GM12878 (cell line): Measurements from ENCODE around the gene GNG3. TPM values are rescaled to one million over a fixed set of nuclear protein-coding genes. Genes with fewer than 3 reads are reported as not detected.

Source experiments
- ATAC-seq: fragments of 200-7000 bp; cut with Tn5 transposase; 3 replicates; pipeline ENCODE4 v1.9.1; 2020; ENCODE audit warnings: mild to moderate bottlenecking, moderate library complexity
- BruUV-seq: library from RNA; stranded (reverse); fragments of 400-500 nt; replicated peaks from 2 replicates; lab custom pipeline; 2021; lab: Mats Ljungman, UMichigan
- CTCF ChIA-PET: fragments of 300-600 bp; sonication (Branson Sonifier 250); formaldehyde crosslinking; extraction: SDS; loops from one replicate; lab custom pipeline; 2021; ENCODE audit warnings: inconsistent platforms; lab: Yijun Ruan, JAX
- POLR2A ChIA-PET: fragments of 350-600 bp; formaldehyde crosslinking; extraction: SDS; loops from one replicate; lab custom pipeline; 2021; ENCODE audit warnings: inconsistent platforms; lab: Charles Lee
- RAD21 ChIA-PET: fragments of 300-600 bp; sonication (Branson Sonifier 250); formaldehyde crosslinking; loops from one replicate; lab custom pipeline; 2023; ENCODE audit warnings: antibody characterized with exemption; ENCODE audit not compliant: unreplicated experiment; lab: Charles Lee
- SMC1A ChIA-PET: fragments of 300-600 bp; sonication (Branson Sonifier 250); formaldehyde crosslinking; loops from one replicate; lab custom pipeline; 2023; ENCODE audit not compliant: unreplicated experiment, uncharacterized antibody; lab: Charles Lee
- DNase-seq: peaks from one replicate; pipeline ENCODE4 v3.0.0-alpha.2; 2011; ENCODE audit warnings: low read depth, low spot score
- FAIRE-seq: peaks from 3 replicates; lab custom pipeline; 2011; peaks lifted over from hg19 to GRCh38; lab: Jason Lieb, UNC
- H2AFZ ChIP-seq: 2 replicates; pipeline ENCODE4 v1.6.0; 2011; ENCODE audit warnings: low read depth, low read length, control low read depth; ENCODE audit not compliant: control insufficient read depth
- H3K27ac ChIP-seq: 2 replicates; pipeline ENCODE4 v1.5.1; 2011; ENCODE audit warnings: control low read depth; ENCODE audit not compliant: control insufficient read depth, insufficient read depth
- H3K27me3 ChIP-seq, 2 experiments: replicated peaks in 1 of 2; 2 replicates each; pipeline versions ENCODE4 v1.6.0 to v1.6.1; 2011; ENCODE audit warnings: low read length in 1 of 2; ENCODE audit not compliant: control insufficient read depth in 2 of 2, insufficient read depth in 2 of 2
- H3K36me3 ChIP-seq, 2 experiments: 2 replicates each; pipeline ENCODE4 v1.5.1; 2011; ENCODE audit warnings: low read length in 1 of 2; ENCODE audit not compliant: control insufficient read depth in 2 of 2, insufficient read depth in 2 of 2
- H3K4me1 ChIP-seq: 2 replicates; pipeline ENCODE4 v1.6.1; 2011; ENCODE audit warnings: mild to moderate bottlenecking, low read length, moderate library complexity, mixed read lengths; ENCODE audit not compliant: control insufficient read depth, insufficient read depth
- H3K4me2 ChIP-seq: 2 replicates; pipeline ENCODE4 v1.6.0; 2011; ENCODE audit warnings: control low read depth; ENCODE audit not compliant: control insufficient read depth, insufficient read depth
- H3K4me3 ChIP-seq: fragments of 200-600 bp; sonication (generic); 2 replicates; pipeline ENCODE4 v1.5.1; 2016
- H3K79me2 ChIP-seq: 2 replicates; pipeline ENCODE4 v1.6.0; 2011; ENCODE audit warnings: low read length; ENCODE audit not compliant: control insufficient read depth, insufficient read depth
- H3K9ac ChIP-seq: 2 replicates; pipeline ENCODE4 v1.8.0; 2011; ENCODE audit warnings: low read length, control low read depth, mixed read lengths; ENCODE audit not compliant: control insufficient read depth, insufficient read depth
- H3K9me3 ChIP-seq: replicated peaks from 3 replicates; pipeline ENCODE4 v1.5.1; 2011; ENCODE audit warnings: mild to moderate bottlenecking, low read length; ENCODE audit not compliant: control insufficient read depth, insufficient read depth
- H4K20me1 ChIP-seq: 2 replicates; pipeline ENCODE4 v1.6.0; 2011; ENCODE audit not compliant: control insufficient read depth, insufficient read depth
- BCL11A ChIP-seq: IDR thresholded peaks from 2 replicates; pipeline ENCODE4 v1.6.1; 2011; ENCODE audit warnings: low read depth, low read length
- MLLT1 ChIP-seq: fragments of 450-650 bp; IDR thresholded peaks from 2 replicates; pipeline ENCODE4 v1.6.1; 2016; ENCODE audit warnings: mild to moderate bottlenecking
- RAD21 ChIP-seq: IDR thresholded peaks from 2 replicates; pipeline ENCODE4 v1.6.1; 2011; ENCODE audit warnings: mild to moderate bottlenecking, low read depth, low read length, moderate library complexity; ENCODE audit not compliant: insufficient read depth
- RAD51 ChIP-seq: fragments of 450-650 bp; IDR thresholded peaks from 2 replicates; pipeline ENCODE4 v1.6.1; 2016; ENCODE audit warnings: moderate library complexity, mild to moderate bottlenecking, inconsistent platforms
- SUPT20H ChIP-seq: IDR thresholded peaks from 2 replicates; pipeline ENCODE4 v1.6.1; 2011; ENCODE audit warnings: low read depth, mild to moderate bottlenecking, low read length, moderate library complexity, borderline replicate concordance; ENCODE audit not compliant: control insufficient read depth
- ZNF622 ChIP-seq: fragments of 450-650 bp; IDR thresholded peaks from 2 replicates; pipeline ENCODE4 v1.6.1; 2017; ENCODE audit warnings: mild to moderate bottlenecking, inconsistent platforms
- WGBS: methylation state at CpG from one replicate; pipeline ENCODE4 v1.1.6; 2016; ENCODE audit warnings: low lambda C conversion rate; ENCODE audit not compliant: insufficient replicate concordance, insufficient coverage; ENCODE audit errors: missing lambda C conversion rate; 5-methylcytosine and 5-hydroxymethylcytosine counted together
- in situ Hi-C: fragments of 300-500 bp; cut with MboI; formaldehyde crosslinking; loops from 9 replicates; pipeline ENCODE4 v1.14.3; 2018; ENCODE audit warnings: mixed read lengths
- intact Hi-C: fragments of 100-400 bp; cut with micrococcal nuclease; formaldehyde crosslinking; loops from one replicate; pipeline ENCODE4 v1.14.2; 2022; ENCODE audit not compliant: unreplicated experiment
- polyA plus RNA-seq, 11 experiments: library from polyadenylated mRNA; depleted of rRNA in 4 of 11; unstranded in 6 of 11; stranded (reverse) in 5 of 11; fragments of >200 nt; fragmentation: Nextera tagmentation in 4 of 11; fragmentation: Illumina TruSeq in 1 of 11; extraction: Ambion mirVana in 4 of 11; extraction: Trizol in 1 of 11; gene quantifications; 1 replicate in 1 of 11; 2 replicates in 10 of 11; pipeline versions ENCODE4 v1.2.1 to v1.2.3, GENCODE V29; 2011 to 2016; ENCODE audit warnings: inconsistent platforms in 2 of 11, missing spikeins in 2 of 11, low read depth in 1 of 11
- total RNA-seq, 4 experiments: library from RNA; depleted of rRNA in 3 of 4; stranded (reverse); fragments of >200 nt in 3 of 4; fragmentation: Illumina TruSeq in 1 of 4; extraction: Trizol in 1 of 4; gene quantifications; 2 replicates each; pipeline versions ENCODE4 v1.2.1 to v1.2.3, GENCODE V29; 2013 to 2021

Gene GNG3
- total and polyA plus RNA-seq, 10 of the 15 experiments (the other 5 are each of a cell fraction or from before 2014, with no cell fraction given): 0.27 to 0.83 (median 0.57) TPM; not detected in 5

- Histone ChIP-seq H3K4me1 (peaks cover 22% of the 10 kb centered on the region), H2AFZ (no peak overlapping the region), H3K9me3 (no peaks in the 10 kb centered on the region), H4K20me1 (no peaks in the 10 kb centered on the region), H3K27me3 (no peaks in the 10 kb centered on the region)
- POLR2A ChIA-PET: interaction anchor here (0.6 to 5.5 kb wide), 3 partner anchors 13 to 118 kb away, joined by 3 to 40 read pairs (median 4); partner anchors contain the start of genes HNRNPUL2, STX5, TAF6L and TTC9C
- CTCF ChIA-PET: interaction anchor here (1.2 kb wide), 1 partner anchor 73 kb away, joined by 3 read pairs; no protein-coding TSS in a partner anchor
- WGBS: 97% methylated on average over 2 of the region's 2 CpGs
- no TSS peak for BruUV-seq
- SMC1A ChIA-PET: interaction anchor here (1.9 kb wide), 1 partner anchor 10 kb away, joined by 7 read pairs; no protein-coding TSS in a partner anchor
- DNase-seq: no peak
- intact Hi-C loops: no loop called here
- FAIRE-seq: no peak
- TF ChIP-seq RAD51 (no peak), BCL11A (no peak)
- TF ChIP-seq, all 136 proteins: peak for 0
- in situ Hi-C loops: no loop called here
- no peak overlapping the region; the same call in 1 of the 2 replicates for H3K4me2 ChIP-seq
- ATAC-seq: no peak
- 0 out of 2 replicates have a peak overlapping the region, but pooled peaks have one; percentile 13 for H3K4me3 ChIP-seq
- no peak overlapping the region for H3K27ac ChIP-seq
- peaks cover 3% of the 10 kb centered on the region; the same call in 1 of the 2 replicates for H3K79me2 ChIP-seq
- H3K9ac ChIP-seq: no peak overlapping the region
- RAD21 ChIA-PET: no interaction called here
- H3K36me3 ChIP-seq: peaks cover 31 to 42% of the 10 kb centered on the region in 2 experiments
Measured at GRCh38 chr11:62713343-62713742, 5.9 kb downstream of the GNG3 start.

GRCh38 chr11:62715150-62716130 lies 8.0 kb downstream of the GNG3 start:
- no peak overlapping the region for H3K9ac ChIP-seq
- WGBS: 91% methylated on average over 24 of the region's 24 CpGs
- DNase-seq: no peak
- peaks cover 13% of the 10 kb centered on the region for H3K4me1 ChIP-seq
- peaks cover 3% of the 10 kb centered on the region; the same call in 1 of the 2 replicates for H3K79me2 ChIP-seq
- no TSS peak for BruUV-seq
- H3K27ac ChIP-seq: no peak overlapping the region
- H2AFZ ChIP-seq: no peak overlapping the region
- H3K4me3 ChIP-seq: no peak overlapping the region
- POLR2A ChIA-PET: interaction anchor here (0.5 to 5.5 kb wide), 4 partner anchors 11 to 52 kb away, joined by 3 to 40 read pairs (median 8); partner anchors contain the start of genes HNRNPUL2 and TTC9C
- CTCF ChIA-PET: interaction anchor here (1.0 to 1.5 kb wide), 3 partner anchors 9 to 34 kb away, joined by 3 to 7 read pairs (median 3); no protein-coding TSS in a partner anchor
- no peaks in the 10 kb centered on the region for H3K27me3 ChIP-seq
- TF ChIP-seq RAD21: no peak
- TF ChIP-seq MLLT1: 0 out of 2 replicates have a peak, but pooled peaks have one; percentile 57
- no peak for TF ChIP-seq ZNF622
- no peak for TF ChIP-seq SUPT20H
- RAD21 ChIA-PET: no interaction called here
- ATAC-seq: no peak
- FAIRE-seq: no peak
- H3K4me2 ChIP-seq: no peak overlapping the region
- H4K20me1 ChIP-seq: no peaks in the 10 kb centered on the region; the same call in 1 of the 2 replicates
- H3K36me3 ChIP-seq: peaks cover 31 to 58% of the 10 kb centered on the region in 2 experiments
- intact Hi-C loops: no loop called here
- SMC1A ChIA-PET: interaction anchor here (0.7 to 1.9 kb wide), 2 partner anchors 8 kb away, joined by 3 to 7 read pairs; no protein-coding TSS in a partner anchor
- in situ Hi-C loops: no loop called here
- no peaks in the 10 kb centered on the region for H3K9me3 ChIP-seq
